Fibroblast of upper back skin (primary cell): ENCODE data around the gene PXMP2.
"Not testable (repeated sequence)": the region's sequence is repeated elsewhere in the genome, so short reads cannot be mapped to it uniquely, and the experiment has no call there.

Experiments
- DNase-seq: peaks from one replicate; pipeline ENCODE4 v3.0.0-alpha.2; 2013

The PXMP2 gene

DNA sequence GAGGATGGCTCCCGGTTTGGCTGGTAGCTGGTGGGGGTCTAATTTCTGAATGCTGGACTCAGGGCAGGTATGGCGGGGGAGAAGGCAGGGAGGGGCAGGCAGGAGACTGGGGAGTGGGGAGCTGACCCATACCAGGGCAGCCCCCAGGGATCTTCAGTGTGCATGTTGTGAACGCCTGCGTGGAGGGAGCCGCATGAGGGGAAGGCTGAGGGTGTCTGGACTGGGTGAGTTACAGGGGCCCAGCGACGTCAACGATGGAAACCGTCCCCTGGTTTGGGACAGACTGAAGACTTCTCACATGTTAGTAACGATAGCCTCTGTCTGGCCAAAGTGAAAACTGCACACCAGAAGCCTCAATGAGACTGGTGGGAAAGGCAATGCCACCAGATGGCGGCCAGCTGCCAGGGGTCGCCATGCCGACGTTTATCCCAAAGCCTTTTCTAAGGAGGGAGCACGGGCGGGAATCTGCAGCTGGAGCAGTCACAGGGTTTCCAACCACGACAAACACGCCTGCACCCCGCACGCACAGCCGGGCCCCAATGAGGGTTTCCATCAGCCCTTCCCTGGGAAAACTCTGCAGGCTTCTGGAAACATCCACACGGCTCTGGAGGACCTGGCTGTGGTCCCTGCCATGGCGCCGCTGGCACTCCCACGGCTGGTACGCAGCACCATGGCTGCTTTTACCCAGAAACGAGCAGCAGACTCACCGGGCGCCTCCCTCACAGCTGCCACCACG, 37.3 kb downstream of the PXMP2 start:
- DNase-seq: peak; percentile 33

DNA sequence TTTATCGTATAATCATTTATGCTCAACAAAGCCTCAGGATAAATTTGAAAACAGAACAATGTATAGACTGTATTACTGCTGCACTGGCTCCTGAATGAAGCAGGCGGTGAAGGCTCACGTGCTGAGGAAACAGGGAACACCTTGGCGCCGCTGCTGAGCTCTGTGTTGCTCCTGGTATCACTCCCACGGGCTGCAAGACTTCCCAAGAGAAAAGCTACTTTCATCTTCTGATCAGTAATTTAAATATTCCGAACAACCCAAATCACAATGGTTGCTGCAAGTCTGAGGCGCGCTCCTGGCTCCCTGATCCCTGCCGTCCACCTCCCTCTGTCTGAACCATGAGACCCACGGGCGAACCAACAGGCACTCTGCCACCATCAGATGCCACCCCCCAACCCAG, 39.0 kb downstream of the PXMP2 start:
- no peak for DNase-seq

DNA sequence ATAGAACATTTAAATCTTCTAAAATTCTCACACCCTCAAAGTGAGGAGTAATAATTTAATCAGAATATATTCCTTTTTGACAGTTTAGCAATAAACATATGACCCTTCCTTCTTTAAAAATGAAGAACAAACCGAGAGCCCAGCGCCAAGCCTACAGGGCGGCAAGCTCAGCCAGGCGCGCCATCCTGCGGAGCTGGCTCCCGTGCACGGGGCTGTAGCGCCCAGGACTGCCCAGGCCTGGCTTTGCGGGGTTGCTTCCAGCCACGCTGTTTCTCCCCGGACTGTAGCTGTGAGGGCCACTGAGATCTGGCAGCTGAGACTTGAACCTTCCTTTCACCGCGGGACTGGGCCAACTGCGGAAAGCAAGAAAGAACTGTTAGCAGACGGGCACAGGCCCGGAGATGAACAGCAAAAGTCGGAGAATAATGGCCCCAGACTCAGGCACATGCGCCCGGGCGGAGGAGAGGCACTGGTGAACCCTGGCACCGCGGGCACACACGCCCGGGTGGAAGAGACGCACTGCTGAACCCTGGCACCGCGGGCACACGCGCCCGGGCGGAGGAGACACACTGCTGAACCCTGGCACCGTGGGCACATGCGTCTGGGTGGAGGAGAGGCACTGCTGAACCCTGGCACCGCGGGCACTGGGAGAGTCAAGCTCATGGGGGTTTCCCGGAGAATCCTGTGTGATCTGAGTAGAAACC, 39.9 kb downstream of the PXMP2 start:
- DNase-seq: no peak

GRCh38 chr12:132728502-132728901, 41.1 kb downstream of the PXMP2 start:
- no peak for DNase-seq

GRCh38 chr12:132729541-132730320, 42.3 kb downstream of the PXMP2 start:
- no peak for DNase-seq

DNA sequence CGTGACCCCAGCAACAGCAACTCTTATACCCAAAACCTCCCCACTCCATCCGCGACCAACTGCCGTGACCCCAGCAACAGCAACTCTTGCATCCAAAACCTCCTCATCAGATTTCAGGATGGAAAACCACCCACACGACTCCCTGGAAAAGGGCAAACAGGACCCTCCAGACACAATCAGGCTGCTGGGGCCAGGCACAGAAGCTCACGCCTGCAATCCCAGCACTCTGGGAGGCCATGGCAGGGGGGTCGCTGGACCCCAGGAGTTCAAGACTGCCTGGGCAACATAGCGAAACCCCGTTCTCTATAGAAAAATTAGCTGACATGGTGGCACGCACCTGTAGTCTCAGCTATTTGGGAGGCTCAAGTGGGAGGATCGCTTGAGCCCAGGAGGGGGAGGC, 43.0 kb downstream of the PXMP2 start:
- no peak for DNase-seq

- DNase-seq: no peak
These were observed 44.2 kb downstream of the PXMP2 start for GRCh38 chr12:132731574-132731973.

- peak; percentile 81 for DNase-seq
These were observed 46.8 kb downstream of the PXMP2 start for GRCh38 chr12:132734206-132734605.

GRCh38 chr12:132735496-132735895, 48.1 kb downstream of the PXMP2 start:
- DNase-seq: no peak

GRCh38 chr12:132736378-132736777, 49.0 kb downstream of the PXMP2 start:
- no peak for DNase-seq

DNA sequence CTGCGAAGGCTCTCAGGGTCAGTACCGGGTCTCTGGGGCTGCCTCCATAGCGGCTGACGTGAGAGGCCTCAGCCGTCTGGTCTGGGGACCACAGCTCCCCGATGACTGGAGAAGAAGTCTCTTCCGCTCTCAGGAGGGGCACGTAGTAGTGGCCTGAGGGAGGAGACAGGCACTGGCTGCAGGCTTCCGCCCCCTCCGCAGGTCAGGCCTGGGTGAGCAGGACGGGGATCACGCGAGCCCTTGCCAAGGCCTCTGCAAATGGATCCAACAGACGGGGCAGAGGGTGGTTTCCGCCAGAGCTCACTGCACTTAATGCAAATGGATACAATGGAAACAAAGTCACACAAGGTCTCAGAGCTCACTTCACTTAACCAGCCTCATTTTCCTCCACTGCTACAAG, 49.5 kb downstream of the PXMP2 start:
- no peak for DNase-seq

DNA sequence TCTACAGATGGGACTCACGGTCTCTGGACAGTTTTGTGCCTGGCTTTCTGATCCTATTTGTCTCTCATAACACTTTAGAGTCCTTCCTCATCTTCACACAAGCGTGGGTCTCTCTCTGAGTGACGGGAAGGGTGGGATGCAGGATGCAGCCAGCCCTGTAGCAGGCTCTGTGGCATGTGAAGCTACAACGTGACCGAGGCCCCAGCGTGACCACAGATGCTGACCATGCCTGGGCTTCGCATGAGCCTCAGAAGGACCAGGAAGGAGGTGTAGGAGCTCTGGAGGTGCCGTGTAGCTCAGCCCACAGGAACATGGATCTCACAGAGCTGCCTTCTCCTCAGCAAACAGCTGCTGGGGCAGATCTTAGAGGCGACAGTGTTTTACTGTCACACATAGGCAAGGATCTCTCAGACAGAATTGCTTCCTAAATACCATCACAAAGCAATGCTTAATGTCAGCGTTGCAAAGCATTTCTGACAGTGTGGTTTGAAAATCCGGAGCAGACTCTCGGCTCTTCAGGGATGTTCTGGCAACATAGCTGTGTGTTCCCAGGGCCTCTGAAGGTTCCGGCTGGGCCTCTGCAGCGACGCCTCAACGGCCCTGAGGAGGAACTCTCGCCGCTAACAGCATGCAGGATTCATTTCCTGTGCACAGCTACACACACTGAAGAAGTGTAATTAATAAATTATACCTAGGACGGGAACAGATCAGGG, 52.4 kb downstream of the PXMP2 start:
- DNase-seq: no peak

DNA sequence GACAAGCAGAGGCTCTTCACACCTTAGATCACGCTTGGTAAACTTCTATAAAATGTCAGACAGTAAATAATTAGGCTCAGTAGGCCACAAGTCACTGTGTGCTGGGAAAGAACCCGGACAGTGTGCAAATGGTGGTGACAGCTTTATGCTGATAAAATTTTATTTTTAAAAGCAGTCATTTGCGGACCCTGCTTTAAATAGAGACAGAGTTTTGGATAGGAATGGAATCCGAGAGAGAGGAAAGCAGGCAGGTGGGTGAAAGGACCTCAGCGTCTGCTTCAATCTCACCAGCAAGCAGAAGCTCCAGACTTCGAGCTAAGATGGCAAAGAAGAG, 52.9 kb downstream of the PXMP2 start:
- DNase-seq: no peak

GRCh38 chr12:132740652-132741051, 53.3 kb downstream of the PXMP2 start:
- no peak for DNase-seq

GRCh38 chr12:132741620-132742019, 54.2 kb downstream of the PXMP2 start:
- no peak for DNase-seq

GRCh38 chr12:132743831-132744230, 56.4 kb downstream of the PXMP2 start:
- no peak for DNase-seq

GRCh38 chr12:132746613-132747012, 59.2 kb downstream of the PXMP2 start:
- DNase-seq: no peak

- no peak for DNase-seq
These were observed 60.0 kb downstream of the PXMP2 start for GRCh38 chr12:132747395-132747794.

GRCh38 chr12:132747896-132748295, 60.5 kb downstream of the PXMP2 start:
- no peak for DNase-seq

- no peak for DNase-seq
These were observed 60.9 kb downstream of the PXMP2 start for GRCh38 chr12:132748319-132748718.

- not testable (repeated sequence) for DNase-seq
These were observed 66.3 kb downstream of the PXMP2 start for GRCh38 chr12:132753670-132754069.

DNA sequence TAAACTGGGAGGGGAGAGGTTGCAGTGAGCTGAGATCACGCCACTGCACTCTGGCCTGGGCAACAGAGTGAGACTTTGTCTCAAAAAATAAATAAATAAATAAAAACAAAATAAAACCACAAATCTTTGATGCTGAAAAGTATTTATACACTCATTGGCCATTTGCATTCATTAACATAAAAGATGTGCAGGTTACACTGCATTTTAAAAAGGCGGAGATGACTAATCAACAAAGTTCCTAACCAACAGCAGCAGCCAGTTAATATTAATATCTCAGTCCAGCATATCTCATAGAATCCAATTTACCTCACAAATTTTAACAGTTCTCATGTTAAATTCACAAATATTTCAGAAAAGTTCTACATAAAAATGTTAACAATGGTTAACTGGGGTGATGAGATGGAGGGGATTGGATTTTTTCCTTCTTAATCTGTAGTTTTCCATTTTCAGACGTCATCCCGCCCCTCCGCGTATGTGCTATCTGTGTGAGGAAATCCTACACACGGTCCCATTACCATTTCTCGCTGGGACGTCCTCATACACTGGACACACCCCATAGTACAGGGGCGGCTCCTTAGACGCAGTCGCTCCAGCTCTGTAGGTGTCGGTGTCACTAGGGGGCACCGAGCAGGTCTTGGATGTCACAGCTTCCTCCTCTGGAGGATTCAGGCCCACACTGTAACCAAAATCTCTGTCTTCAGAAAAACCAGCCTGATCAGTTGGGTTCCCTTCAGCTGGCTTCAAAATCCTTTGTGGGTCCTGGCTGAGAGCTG, 67.0 kb downstream of the PXMP2 start:
- no peak for DNase-seq
